Activated CD8-positive, alpha-beta T cell treated with anti-CD3 and anti-CD28 coated beads for 36 hours (primary cell): ENCODE measurements around the gene IL23R. TPM values are rescaled to one million over a fixed set of nuclear protein-coding genes. Genes with fewer than 3 reads are reported as not detected.

ENCODE experiments used
- ATAC-seq: fragments of 200-7000 bp; cut with Tn5 transposase; one replicate; pipeline ENCODE4 v1.10.0; 2021; ENCODE audit warnings: mild to moderate bottlenecking, moderate library complexity
- CTCF ChIA-PET: fragments of 350-600 bp; sonication (Branson Sonifier 250); formaldehyde crosslinking; loops from one replicate; lab custom pipeline; 2021; ENCODE audit warnings: antibody characterized with exemption; lab: Charles Lee
- POLR2A ChIA-PET: fragments of 350-600 bp; sonication (Branson Sonifier 250); formaldehyde crosslinking; loops from one replicate; lab custom pipeline; 2021; ENCODE audit warnings: antibody characterized with exemption; lab: Charles Lee
- DNase-seq: peaks from one replicate; pipeline ENCODE4 v3.0.0-alpha.2; 2020
- H3K27ac Mint-ChIP-seq: one replicate; pipeline ENCODE4 v1.8.0; 2021; ENCODE audit warnings: mild to moderate bottlenecking, mixed read lengths
- H3K27me3 Mint-ChIP-seq: one replicate; pipeline ENCODE4 v1.8.0; 2021; ENCODE audit warnings: mixed read lengths
- H3K36me3 Mint-ChIP-seq: one replicate; pipeline ENCODE4 v1.8.0; 2021; ENCODE audit warnings: low read depth, mixed read lengths
- H3K4me1 Mint-ChIP-seq: one replicate; pipeline ENCODE4 v1.8.0; 2021; ENCODE audit warnings: low read depth, mixed read lengths
- H3K4me3 Mint-ChIP-seq: one replicate; pipeline ENCODE4 v1.8.0; 2021; ENCODE audit warnings: mild to moderate bottlenecking, moderate library complexity, mixed read lengths
- H3K9me3 Mint-ChIP-seq: one replicate; pipeline ENCODE4 v1.8.0; 2021; ENCODE audit warnings: mixed read lengths
- intact Hi-C: fragments of 100-400 bp; cut with micrococcal nuclease; formaldehyde crosslinking; loops from one replicate; pipeline ENCODE4 v1.10.0; 2022
- total RNA-seq, 2 experiments: library from RNA; stranded (reverse); gene quantifications; one replicate each; pipeline ENCODE4 v1.2.3, GENCODE V29; 2021
- TF ChIP-seq, protein P1 (sequence below): fragments of 200-600 bp; IDR thresholded peaks from one replicate; pipeline ENCODE4 v1.8.0; 2022; ENCODE audit warnings: antibody characterized with exemption, mild to moderate bottlenecking

The IL23R gene
- total RNA-seq, 2 experiments from 2014 or later: 1.0 to 1.2 TPM

DNA sequence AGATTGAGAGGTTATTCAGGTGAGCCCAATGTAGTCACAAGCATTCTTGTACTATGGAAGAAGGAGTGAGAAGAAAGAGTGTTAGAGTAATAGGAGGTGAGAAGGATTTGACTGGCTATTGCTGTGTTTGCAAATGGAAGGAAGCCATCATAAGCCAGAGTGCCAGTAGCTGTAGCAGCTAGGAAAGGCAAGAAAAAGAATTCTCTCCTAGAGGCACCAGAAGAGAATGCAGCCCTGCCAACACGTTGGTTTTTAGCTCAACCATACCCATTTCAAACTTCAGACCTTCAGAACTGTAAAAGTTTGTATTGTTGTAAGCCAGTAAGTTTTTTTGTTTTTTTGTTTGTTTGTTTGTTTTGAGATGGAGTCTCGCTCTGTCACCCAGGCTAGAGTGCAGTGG, 132.5 kb downstream of the IL23R start:
- DNase-seq (no peak), ATAC-seq (peak; percentile 37)
- CTCF ChIA-PET: interaction anchor here (1.2 to 2.5 kb wide), 3 partner anchors 10 to 34 kb away, joined by 3 to 10 read pairs (median 5); no protein-coding TSS in a partner anchor
- TF ChIP-seq, protein P1, sequence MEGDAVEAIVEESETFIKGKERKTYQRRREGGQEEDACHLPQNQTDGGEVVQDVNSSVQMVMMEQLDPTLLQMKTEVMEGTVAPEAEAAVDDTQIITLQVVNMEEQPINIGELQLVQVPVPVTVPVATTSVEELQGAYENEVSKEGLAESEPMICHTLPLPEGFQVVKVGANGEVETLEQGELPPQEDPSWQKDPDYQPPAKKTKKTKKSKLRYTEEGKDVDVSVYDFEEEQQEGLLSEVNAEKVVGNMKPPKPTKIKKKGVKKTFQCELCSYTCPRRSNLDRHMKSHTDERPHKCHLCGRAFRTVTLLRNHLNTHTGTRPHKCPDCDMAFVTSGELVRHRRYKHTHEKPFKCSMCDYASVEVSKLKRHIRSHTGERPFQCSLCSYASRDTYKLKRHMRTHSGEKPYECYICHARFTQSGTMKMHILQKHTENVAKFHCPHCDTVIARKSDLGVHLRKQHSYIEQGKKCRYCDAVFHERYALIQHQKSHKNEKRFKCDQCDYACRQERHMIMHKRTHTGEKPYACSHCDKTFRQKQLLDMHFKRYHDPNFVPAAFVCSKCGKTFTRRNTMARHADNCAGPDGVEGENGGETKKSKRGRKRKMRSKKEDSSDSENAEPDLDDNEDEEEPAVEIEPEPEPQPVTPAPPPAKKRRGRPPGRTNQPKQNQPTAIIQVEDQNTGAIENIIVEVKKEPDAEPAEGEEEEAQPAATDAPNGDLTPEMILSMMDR: no peak
- peaks cover 8% of the 10 kb centered on the region for H3K27me3 Mint-ChIP-seq
- H3K36me3 Mint-ChIP-seq: no peaks in the 10 kb centered on the region
- intact Hi-C loops: no loop called here
- H3K9me3 Mint-ChIP-seq: no peaks in the 10 kb centered on the region
- peaks cover 18% of the 10 kb centered on the region for H3K4me1 Mint-ChIP-seq
- no peak overlapping the region for H3K4me3 Mint-ChIP-seq
- no peak overlapping the region for H3K27ac Mint-ChIP-seq
- POLR2A ChIA-PET: interaction anchor here (1.1 kb wide), 1 partner anchor 12 kb away, joined by 3 read pairs; no protein-coding TSS in a partner anchor

DNA sequence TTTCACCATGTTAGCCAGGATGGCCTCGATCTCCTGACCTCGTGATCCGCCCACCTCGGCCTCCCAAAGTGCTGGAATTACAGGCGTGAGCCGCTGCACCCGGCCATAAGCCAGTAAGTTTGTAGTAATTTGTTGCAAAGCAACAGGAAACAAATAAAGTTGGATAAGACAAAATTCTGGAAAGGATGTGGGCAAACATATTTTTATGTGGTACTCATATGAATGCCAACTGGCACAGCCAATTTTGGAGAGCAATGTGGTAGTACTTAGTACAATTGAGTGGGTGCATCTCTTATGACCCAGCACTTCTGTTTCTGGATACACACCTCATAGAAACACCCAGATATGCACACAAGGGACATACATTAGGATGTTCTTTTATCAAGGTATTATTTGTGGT, 133.0 kb downstream of the IL23R start:
- H3K36me3 Mint-ChIP-seq: no peaks in the 10 kb centered on the region
- H3K4me3 Mint-ChIP-seq: no peak overlapping the region
- intact Hi-C loops: no loop called here
- ChIA-PET CTCF (interaction anchor here (1.0 to 2.5 kb wide), 4 partner anchors 11 to 88 kb away, joined by 3 to 10 read pairs (median 4); no protein-coding TSS in a partner anchor), POLR2A (interaction anchor here (1.2 kb wide), 1 partner anchor 180 kb away, joined by 3 read pairs; no protein-coding TSS in a partner anchor)
- DNase-seq: no peak
- TF ChIP-seq, protein P1: no peak
- H3K27me3 Mint-ChIP-seq: peaks cover 8% of the 10 kb centered on the region
- peaks cover 23% of the 10 kb centered on the region for H3K4me1 Mint-ChIP-seq
- no peak for ATAC-seq
- no peak overlapping the region for H3K27ac Mint-ChIP-seq
- no peaks in the 10 kb centered on the region for H3K9me3 Mint-ChIP-seq

DNA sequence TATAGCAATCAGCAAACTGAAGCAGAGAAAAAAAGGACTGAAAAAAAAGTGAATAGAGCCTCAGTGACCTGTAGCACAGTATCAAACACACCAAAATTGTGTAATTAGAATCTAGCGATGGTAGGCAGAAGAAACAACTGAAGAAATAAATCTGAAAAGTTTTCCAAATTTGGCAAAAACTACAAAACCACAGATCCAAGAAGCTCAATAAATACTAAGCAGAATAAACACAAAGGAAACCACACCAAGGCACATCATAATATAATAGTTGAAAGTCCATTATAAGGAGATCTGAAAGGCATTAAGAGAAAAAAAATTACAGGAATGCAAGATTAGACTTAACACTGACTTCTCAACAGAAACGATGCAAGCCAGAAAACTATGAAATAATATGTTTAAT, 134.3 kb downstream of the IL23R start:
- no peak overlapping the region for H3K27ac Mint-ChIP-seq
- POLR2A ChIA-PET: interaction anchor here (0.7 to 1.2 kb wide), 3 partner anchors 13 to 181 kb away, joined by 3 read pairs; no protein-coding TSS in a partner anchor
- CTCF ChIA-PET: interaction anchor here (1.0 kb wide), 1 partner anchor 151 kb away, joined by 3 read pairs; no protein-coding TSS in a partner anchor
- H3K27me3 Mint-ChIP-seq: peaks cover 11% of the 10 kb centered on the region
- no peaks in the 10 kb centered on the region for H3K36me3 Mint-ChIP-seq
- H3K4me1 Mint-ChIP-seq: peaks cover 26% of the 10 kb centered on the region
- TF ChIP-seq, protein P1: no peak
- no peak for ATAC-seq
- no peak overlapping the region for H3K4me3 Mint-ChIP-seq
- H3K9me3 Mint-ChIP-seq: no peaks in the 10 kb centered on the region
- DNase-seq: no peak
- intact Hi-C loops: no loop called here

DNA sequence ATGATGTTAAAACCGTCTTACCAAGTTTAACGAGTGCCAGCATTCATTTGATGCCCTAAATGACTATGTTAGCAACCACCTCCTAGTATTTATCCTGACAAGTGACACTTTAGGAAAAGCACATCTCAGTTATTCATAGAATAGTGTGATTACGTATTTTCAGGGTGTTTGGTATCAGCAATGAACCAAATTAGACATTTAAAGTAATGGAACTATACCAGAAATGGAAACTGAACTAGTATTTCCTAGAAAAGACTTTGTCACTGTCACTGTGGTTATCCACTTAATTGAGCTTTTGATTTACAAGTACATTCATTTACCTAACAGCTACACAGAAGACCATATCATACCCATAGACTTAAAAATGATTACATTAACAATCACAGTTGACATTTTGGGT, 137.8 kb downstream of the IL23R start:
- H3K4me3 Mint-ChIP-seq: peak overlapping the region; percentile 35
- ChIA-PET POLR2A (interaction anchor here (0.6 to 1.3 kb wide), 3 partner anchors 29 to 37 kb away, joined by 3 to 5 read pairs (median 3); no protein-coding TSS in a partner anchor), CTCF (interaction anchor here (0.7 kb wide), 1 partner anchor 23 kb away, joined by 3 read pairs; no protein-coding TSS in a partner anchor)
- ATAC-seq: peak; percentile 55
- peak overlapping the region; percentile 87 for H3K27ac Mint-ChIP-seq
- intact Hi-C loops: loop anchor here (2.0 kb wide), 1 partner anchor 29 kb away; no protein-coding TSS in a partner anchor
- peaks cover 15% of the 10 kb centered on the region for H3K27me3 Mint-ChIP-seq
- H3K4me1 Mint-ChIP-seq: peaks cover 35% of the 10 kb centered on the region
- DNase-seq: no peak
- TF ChIP-seq, protein P1: no peak
- H3K36me3 Mint-ChIP-seq: peaks cover 5% of the 10 kb centered on the region
- no peaks in the 10 kb centered on the region for H3K9me3 Mint-ChIP-seq

DNA sequence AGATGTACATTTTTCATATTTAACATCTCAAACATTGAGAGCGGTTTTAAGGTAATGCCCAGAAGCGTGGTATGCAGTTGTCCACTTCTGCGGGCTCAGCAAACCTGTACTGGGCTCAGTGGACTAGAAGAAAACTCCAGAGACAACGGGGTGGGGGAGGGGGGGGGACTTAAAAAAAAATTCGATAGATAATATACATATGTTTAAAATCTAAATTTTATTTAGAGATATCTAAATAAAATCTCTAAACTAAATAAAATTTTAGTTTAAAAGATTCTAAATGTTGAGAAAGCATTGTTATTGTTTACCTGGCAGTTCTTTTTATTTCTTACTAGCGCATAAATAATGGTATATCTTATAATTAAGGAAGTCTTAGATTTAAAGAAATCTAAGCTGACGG, 140.3 kb downstream of the IL23R start:
- H3K27ac Mint-ChIP-seq: peak overlapping the region; percentile 93
- TF ChIP-seq, protein P1: no peak
- peaks cover 41% of the 10 kb centered on the region for H3K4me1 Mint-ChIP-seq
- peaks cover 11% of the 10 kb centered on the region for H3K27me3 Mint-ChIP-seq
- ChIA-PET CTCF (interaction anchor here (0.8 kb wide), 1 partner anchor 31 kb away, joined by 3 read pairs; no protein-coding TSS in a partner anchor), POLR2A (interaction anchor here (1.1 to 1.7 kb wide), 6 partner anchors 10 to 42 kb away, joined by 3 to 8 read pairs (median 4); no protein-coding TSS in a partner anchor)
- DNase-seq (no peak), ATAC-seq (no peak)
- H3K9me3 Mint-ChIP-seq: no peaks in the 10 kb centered on the region
- intact Hi-C loops: no loop called here
- peak overlapping the region; percentile 84 for H3K4me3 Mint-ChIP-seq
- H3K36me3 Mint-ChIP-seq: peaks cover 22% of the 10 kb centered on the region
